HG03432 (cell line): ENCODE measurements around the gene FRMD4A.
A peak's percentile ranks its signal among the peaks of the same experiment; 100 is the strongest.
"Not testable (repeated sequence)": the region's sequence is repeated elsewhere in the genome, so short reads cannot be mapped to it uniquely, and the experiment has no call there.

ENCODE experiments used
- ATAC-seq: cut with Tn5 transposase; IDR thresholded peaks from one replicate; pipeline ENCODE4 v1.9.1; 2021; ENCODE audit warnings: mild to moderate bottlenecking, moderate library complexity; ENCODE audit not compliant: unreplicated experiment

The FRMD4A gene

DNA sequence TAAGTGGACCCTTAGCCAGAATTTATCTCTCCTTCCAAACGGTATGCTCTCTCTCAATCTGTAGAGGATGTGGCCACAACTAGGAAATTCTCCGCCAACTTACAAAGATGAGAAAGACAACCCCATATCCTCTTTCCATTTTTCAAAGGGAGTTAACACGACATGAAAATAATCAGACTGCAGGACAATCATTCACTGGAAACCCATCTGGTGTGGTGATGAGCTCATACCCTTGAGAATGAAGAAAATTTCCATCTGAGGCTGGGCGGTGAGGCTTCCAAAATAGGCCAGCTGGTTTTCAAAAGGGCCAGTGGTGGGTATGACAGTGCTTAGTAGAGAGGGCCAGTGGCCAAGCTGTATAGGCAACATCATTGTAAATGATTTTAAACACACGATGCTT is 369.6 kb downstream of the FRMD4A start:
- ATAC-seq = no peak

DNA sequence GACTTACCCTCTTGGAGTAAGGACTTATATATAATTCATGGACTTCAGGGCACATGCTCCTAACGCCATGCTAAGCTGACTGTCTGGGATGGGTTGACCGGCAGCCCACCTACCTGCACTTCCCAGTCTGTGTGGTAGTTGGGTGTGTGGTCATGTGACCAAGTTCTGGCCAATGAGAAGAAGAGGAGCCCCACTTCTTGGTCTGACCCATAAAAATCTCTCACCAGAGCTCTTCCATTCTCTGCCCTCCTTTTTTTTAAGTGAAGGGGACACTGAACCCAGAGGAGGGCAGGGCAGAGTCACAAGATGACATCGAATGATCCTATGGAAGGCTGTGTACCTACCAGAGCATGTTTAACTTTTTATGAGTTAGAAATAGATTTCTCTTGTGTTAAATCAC is 370.1 kb downstream of the FRMD4A start:
- no peak for ATAC-seq

DNA sequence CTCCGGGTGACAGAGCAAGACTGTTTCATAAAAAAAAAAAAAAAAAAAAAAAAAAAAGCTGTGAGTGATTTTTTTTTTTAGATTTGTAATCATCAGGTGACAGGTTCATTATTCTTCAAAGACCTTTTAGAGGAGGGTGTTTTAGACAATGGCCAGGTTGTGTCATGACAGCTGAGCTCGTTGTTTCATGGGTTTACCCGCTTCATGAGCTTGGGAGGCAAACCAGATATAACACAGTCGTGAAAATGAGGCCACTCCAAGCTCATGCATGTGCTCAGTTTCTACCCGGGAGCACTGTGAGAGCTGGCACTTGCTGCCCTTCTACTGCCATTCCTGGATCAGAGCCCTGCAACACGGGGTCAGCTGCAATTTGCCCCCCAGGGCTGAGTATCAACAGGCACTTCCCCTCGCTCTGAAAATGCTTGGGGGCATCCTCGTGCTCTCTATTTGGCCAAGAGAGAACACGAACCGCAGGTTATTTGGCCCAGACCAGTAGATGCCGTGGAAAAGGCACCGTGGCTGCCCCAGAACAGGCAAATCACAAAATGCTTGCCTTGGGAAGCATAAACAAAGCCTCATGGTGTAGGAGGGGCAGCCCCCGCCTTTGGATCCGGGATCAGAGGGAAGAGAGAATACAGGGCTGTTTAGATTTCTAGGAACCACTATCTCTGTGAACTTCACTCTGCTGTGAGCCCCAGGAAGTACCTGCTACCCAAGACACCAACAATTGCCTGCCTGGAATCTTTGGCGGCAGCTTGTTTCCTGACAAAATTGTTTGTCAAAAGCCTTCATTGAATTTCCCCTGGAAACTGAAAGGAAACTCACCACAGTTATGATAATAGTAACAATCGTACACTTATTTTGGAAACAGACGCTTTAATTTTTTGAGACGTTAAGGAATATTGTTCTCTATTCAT is 371.0 kb downstream of the FRMD4A start:
- no peak for ATAC-seq

GRCh38 chr10:13957856-13958255 is 372.9 kb downstream of the FRMD4A start:
- no peak for ATAC-seq

DNA sequence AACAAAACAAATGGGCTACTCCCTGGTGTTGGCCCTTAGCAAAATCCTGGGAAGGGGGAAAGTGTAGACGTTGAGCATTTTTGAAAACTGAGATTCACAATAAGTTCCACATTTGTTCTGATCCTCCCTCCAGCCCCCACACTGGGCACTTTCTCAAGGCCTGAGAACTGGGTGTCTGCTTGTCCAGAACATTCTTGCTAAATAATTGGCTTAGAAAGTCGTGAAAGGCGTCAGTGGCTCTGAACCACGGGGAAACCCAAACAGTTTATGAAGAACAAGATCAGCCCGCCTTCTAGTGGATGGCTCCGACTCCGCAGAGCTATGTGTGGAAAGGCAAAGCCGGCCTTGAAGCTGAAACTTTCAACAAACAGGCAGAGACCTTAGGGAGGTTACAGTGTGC is 373.9 kb downstream of the FRMD4A start:
- ATAC-seq = no peak

DNA sequence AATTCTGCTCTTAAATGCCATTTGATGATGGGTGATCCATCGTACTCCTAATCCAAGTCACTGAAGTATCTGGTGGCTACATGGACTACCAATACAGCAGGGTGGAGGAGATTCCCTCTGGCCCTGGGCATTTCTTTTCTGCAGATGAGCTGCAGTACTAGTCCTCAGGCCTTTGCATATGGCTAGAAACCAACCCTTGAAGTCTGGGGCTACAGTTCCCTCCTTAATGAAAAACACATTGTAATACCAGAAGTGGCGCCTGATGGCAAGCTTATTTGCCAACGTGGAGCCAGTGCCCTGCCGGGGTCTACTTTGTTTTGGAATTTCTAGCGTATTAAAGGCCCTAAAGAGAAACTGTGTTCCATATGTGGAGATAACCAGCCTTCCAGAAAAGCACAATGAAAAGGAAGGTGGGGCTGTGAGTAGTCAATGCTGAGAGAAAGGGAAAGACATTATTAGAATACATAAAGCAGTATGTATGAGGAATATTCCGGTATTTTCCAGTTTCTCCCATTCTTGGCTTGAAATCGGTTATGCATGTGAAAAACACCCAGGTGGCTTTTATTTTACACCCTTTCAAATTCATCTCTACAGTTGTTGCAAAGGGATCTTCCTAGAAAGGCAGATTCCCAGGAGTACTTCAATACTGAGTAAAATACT is 375.2 kb downstream of the FRMD4A start:
- ATAC-seq = no peak

DNA sequence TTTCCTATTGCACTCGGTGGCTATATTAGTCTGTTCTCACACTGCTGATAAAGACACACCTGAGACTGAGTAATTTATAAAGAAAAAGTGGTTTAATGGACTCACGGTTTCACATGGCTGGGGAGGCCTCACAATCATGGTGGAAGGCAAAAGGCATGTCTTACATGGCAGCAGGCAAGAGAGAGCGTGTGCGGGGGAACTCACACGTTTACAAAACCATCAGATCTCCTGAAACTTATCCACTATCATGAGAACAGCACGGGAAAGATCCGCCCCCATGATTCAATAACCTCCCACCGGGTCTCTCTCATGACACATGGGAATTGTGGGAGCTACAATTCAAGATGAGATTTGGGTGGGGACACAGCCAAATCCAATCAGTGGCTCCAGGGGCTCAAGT is 376.5 kb downstream of the FRMD4A start:
- ATAC-seq = not testable (repeated sequence)

GRCh38 chr10:13953371-13953770 is 377.4 kb downstream of the FRMD4A start:
- no peak for ATAC-seq

- ATAC-seq = no peak
Measured at GRCh38 chr10:13950543-13950939, 380.2 kb downstream of the FRMD4A start.

- no peak for ATAC-seq
Measured at GRCh38 chr10:13949844-13950542, 380.7 kb downstream of the FRMD4A start.

DNA sequence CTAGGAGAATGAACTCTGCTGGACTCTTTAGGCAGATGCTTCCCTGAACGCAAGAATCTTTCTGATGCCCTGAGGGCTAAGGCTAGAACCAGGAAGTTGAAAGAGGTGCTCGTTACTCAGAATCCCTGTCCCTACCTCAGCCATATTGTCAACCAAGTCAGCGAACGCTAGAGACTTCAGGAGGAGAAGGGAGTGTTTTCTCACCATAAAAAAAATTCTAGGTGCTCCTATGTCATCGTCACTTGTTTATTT is 384.6 kb downstream of the FRMD4A start:
- no peak for ATAC-seq

DNA sequence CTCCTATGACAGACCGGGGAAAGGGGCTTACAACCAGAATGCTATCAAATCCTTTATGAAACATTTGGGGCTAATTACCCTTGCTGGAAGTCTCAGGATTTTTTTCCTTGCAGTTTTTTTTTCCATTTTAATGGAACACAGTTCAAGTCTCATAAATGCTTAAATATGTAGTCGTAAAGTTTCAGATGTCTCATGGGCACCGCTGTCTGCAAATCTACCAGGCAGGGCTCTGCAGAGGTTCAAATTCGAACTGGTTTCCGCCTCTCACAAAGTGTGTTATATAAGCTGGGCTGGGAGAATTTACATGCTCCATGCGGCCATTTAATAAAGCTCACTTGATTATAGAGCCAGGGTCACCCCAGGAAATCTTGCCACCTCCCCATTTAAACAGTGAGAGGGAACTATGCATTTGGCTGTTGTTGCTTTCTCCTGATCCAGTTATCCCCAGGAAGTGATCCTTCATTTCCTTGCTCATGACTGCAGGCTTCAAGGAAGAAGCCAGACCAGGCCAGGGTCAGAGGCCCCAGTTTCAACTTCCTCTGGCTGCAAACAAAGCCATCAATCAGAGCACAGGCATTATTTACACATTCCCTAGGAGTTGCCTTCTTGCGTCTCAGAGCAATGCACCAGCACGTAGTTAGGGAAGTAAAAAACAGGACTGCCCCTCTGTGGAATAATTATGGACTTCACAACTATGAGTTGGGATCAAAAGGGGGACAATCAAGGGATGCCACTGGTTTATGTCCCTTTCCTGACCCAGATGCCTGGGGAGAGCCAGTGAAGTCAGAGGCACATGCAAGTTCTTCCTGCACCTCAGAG is 385.1 kb downstream of the FRMD4A start:
- no peak for ATAC-seq

GRCh38 chr10:13944823-13945222 is 385.9 kb downstream of the FRMD4A start:
- ATAC-seq = no peak

- ATAC-seq = no peak
Measured at GRCh38 chr10:13943735-13944398, 386.9 kb downstream of the FRMD4A start.

- ATAC-seq = peak; percentile 77
Measured at GRCh38 chr10:13942035-13942434, 388.7 kb downstream of the FRMD4A start.

DNA sequence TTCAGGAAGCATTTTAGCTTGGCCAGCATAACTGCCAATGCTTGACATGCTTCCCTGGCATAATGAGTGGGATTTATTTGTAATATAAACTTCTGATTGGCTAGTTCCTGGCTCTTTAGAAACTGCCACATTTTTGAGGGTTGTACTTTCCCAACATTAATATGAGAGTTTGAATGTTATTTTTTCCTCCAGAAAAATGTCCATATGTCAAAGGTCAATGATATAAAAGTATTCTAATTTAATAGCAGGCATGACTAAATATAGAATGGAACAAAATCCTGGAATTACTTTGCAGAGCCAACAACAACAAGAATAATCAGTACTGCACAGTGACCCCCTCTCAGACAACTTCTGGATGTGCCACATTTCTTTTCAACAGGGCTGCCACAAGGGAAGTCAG is 391.3 kb downstream of the FRMD4A start:
- no peak for ATAC-seq

- ATAC-seq = no peak
Measured at GRCh38 chr10:13938950-13939349, 391.8 kb downstream of the FRMD4A start.

- ATAC-seq = no peak
Measured at GRCh38 chr10:13936826-13937225, 393.9 kb downstream of the FRMD4A start.

DNA sequence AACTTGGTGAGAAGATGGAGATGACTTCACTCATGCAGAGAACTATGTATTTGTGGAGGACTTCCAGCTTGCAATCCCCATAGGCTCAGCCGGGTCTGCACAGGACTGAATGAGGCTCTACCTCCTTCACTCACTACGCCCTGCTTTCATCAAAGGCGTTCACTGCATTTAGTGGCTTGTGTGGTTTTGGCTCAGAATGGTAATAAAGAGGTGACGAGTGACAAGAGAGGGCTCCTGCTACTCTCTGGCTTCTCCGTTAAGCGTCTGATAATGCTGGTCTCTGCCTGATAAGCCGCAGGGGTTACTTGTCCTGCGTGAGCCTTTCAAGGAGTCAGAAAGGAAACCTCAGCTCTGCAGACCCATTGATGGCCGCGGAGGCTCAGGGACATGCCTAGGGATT is 400.6 kb downstream of the FRMD4A start:
- no peak for ATAC-seq

DNA sequence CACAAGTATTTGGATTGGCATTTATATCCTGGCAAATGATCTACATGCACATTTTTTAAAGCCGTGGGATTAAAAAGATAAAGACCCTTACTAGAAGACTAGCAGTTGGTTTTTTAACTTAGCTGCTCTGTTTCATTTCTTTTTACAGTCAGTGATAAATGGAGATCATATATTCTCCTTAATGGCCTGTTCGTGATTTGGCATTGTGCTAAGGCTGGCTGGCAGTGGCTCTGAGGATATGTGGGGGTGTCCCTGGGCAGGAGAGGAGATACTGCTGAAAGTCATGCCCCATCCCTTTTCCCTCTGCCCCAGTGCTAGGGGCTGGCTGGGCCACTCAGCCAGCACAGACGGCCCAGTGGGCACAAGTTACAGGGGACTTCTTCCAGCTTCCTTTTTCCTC is 402.3 kb downstream of the FRMD4A start:
- no peak for ATAC-seq
